Lung microvascular endothelial cell (primary cell): ENCODE measurements around the gene MAP7D2. TPM values are rescaled to one million over a fixed set of nuclear protein-coding genes. Genes with fewer than 3 reads are reported as not detected.
"Not testable (repeated sequence)": the region's sequence is repeated elsewhere in the genome, so short reads cannot be mapped to it uniquely, and the experiment has no call there.

Source experiments
- DNase-seq, 2 donors: peaks; one replicate each; pipeline versions ENCODE4 v3.0.0 to v3.0.0-alpha.2; 2010; ENCODE audit warnings: low read depth in 2 of 2
- total RNA-seq: library from RNA; depleted of rRNA; stranded (reverse); fragments of >200 nt; gene quantifications from 2 replicates; pipeline ENCODE4 v1.2.1, GENCODE V29; 2014

Gene MAP7D2
- under 0.01 TPM in 2 replicates for total RNA-seq

DNA sequence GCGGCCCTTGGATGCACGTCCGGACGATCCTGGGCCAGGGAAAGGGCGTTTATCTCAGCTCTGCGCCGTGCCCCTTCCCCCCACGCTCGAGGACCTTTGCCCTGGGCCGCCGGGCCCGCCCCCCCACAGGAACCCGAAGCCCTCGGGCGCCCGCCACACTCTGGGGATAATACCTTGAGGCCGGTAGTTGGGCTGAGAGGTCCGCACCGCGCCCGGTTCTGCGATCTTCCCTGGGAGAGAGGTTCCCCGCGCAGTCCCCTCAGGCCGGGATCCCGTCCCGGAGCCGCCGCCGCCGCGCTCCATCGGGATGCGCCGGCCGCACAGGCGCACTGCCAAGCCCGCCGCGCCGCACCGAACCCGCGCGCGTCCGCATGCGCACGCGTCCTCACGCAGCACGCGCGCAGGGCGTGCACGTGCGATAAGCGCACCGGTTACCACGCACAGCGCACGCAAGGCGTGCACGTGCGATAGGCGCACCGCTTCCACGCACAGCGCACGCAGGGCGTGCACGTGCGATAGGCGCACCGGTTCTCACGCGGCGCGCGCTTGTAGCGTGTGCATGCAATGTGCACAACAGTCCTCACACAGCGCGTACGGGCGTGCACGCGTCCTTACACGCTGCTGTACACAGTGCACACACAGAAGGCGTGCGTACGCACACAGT is at the start of gene MAP7D2:
TSS of gene MAP7D2 (minus strand) at position 331 of the 664 bp plus-strand sequence. CDS start at position 303, 28 bp downstream.
- DNase-seq, result no peak

DNA sequence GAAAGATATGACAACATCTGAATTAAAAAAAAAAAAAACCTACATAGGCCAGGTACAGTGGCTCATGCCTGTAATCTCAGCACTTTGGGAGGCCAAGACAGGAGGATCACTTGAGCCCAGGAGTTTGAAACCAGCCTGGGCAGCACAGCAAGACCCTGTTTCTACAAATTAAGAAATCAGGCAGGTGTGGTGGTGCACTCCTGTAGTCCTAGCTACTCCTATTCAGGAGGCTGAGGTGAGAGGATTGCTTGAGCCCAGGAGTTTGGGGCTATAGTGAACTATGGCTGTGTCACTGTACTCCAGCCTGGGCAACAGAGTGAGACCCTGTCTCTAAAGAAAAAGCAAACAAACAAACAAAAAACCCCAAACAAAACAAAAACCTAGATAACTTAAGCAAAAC is 45.8 kb upstream of the MAP7D2 start:
- not testable (repeated sequence) for DNase-seq

DNA sequence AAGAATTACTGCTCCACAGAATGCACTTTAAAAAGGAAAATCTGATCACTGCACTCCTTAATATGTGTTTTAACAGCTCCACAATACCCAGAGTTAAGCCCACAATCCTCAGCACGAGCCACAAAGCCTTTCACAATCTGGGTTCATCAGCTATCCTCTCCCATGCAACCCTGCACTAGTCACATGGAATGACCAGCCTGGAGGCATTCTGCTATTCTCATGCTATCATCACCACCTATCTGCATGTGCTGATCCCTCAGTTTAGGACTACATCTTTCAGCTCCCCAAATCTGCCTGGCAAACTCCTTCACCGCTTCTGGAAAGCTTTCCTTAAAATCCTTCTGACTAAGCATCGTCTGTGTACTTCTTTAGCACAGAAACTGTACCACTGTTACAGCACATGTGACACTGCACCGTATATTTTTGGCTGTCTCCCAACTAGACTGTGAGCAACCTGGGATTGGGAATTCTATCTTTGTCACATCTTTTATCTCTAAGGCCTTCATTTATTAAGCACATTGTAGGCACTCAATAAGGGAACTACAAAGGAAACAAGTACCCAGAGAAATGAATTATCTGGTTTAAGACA is 43.2 kb upstream of the MAP7D2 start:
- no peak for DNase-seq

DNA sequence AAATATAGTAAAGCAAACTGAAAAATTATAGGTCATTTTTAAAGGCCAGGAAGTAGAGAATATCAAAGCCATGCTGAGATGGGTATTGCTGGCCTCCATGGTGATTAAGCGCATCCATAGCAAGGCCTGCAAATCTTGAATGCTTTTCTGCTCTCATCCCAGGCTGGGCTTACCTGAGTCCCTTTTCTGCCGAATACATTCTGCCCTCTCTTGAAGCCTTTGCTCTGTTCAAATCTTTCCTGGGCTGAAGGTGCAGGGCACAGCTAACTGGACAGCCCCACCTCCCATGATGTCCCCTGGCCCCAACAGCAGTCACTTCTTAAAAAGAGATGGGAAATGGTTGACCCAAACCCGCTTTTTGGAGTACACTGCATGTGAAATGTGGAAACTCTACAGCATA is 35.0 kb upstream of the MAP7D2 start:
- DNase-seq, result no peak

DNA sequence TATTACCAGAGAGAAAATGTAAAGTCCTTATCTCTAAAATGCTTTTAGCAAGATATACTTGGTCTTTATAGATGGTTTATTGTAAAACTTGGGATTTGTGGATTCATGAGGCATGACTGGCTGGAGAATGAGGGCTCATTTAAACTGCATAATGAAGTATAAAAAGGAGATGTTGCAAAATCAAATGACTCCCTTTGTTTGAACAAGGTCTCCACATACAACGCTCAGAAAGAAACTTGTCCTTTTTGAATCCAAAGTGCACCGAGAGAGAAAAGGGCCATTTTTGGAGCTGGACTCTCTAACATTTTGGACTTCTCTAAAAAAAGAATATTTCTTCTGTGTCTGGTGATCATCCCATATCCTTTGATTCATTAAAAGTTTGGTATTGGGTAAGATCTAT is 32.6 kb upstream of the MAP7D2 start:
- DNase-seq, result no peak

DNA sequence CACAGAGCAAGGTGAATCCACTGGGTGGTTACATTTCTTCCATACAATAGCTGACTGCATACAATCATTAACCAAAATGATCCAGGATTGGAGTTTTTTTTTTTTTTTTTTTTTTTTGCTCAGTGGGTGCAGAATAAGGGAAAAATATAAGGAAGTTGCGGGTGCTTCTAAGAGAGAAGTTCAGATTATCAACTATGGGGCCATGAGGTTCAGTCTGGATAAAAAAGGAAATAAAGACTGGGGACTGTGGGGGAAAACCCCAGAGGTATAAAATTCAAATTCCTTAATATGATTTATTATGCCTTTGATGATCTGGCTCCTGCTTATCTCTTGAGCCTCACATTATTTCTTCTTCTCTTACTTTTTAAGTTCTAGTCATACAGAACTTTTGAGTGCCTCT is 30.9 kb upstream of the MAP7D2 start:
- no peak for DNase-seq

DNA sequence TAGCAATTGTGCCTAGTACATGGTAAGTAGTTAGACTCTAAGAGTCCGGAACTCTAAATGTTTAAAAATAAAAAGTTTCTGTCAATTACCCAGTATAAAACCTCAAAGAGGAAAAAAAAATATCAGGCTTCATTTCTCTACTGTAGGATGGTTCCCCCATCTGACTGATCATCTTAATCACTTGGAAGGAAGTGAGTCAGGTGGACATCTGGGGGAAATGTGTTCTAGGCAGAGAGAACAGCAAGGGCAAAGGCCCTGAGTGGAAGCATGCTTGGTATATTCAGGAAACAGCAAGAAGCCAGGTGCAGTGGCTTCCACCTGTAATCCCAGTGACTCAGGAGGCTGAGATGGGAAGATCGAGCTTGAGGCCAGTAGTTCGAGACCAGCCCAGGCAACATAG is 27.8 kb upstream of the MAP7D2 start:
- peak in 1 of 2 donors; percentile 92 for DNase-seq

DNA sequence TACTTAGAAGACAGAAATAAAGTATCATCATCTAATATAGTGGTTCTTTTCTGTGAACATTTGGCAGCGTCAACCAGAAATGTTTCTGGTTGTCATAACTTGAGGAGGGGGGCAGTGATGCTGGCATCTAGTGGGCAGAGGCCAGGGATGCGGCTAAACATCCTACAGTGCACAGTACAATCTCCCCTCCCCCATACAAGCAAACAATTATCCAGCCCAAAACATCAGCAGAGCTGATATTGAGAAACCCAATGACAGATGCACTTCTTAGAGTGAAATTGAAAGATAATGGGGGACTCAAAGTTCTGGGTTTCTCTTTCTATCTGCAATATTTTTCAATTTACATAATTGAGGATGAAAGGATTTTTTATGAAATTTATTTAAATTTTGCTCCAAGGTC is 26.9 kb upstream of the MAP7D2 start:
- DNase-seq, result no peak

DNA sequence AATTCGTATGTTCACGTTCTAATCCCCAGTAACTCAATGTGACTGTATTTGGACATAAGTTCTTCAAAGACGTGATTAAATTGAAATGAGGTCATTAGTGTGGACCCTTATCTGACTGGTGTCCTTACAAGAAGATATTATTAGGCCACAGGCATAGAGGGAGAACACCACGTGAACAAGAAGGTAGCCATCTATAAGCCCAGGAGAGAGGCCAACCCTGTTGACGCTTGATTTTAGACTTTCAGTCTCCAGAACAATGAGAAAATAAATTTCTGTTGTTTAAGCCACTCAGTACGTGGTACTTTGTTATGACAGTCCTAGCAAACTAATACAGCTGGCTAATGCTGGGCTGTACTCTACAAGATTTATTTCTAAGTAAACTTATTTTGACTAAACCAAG is 26.4 kb upstream of the MAP7D2 start:
- DNase-seq, result no peak

DNA sequence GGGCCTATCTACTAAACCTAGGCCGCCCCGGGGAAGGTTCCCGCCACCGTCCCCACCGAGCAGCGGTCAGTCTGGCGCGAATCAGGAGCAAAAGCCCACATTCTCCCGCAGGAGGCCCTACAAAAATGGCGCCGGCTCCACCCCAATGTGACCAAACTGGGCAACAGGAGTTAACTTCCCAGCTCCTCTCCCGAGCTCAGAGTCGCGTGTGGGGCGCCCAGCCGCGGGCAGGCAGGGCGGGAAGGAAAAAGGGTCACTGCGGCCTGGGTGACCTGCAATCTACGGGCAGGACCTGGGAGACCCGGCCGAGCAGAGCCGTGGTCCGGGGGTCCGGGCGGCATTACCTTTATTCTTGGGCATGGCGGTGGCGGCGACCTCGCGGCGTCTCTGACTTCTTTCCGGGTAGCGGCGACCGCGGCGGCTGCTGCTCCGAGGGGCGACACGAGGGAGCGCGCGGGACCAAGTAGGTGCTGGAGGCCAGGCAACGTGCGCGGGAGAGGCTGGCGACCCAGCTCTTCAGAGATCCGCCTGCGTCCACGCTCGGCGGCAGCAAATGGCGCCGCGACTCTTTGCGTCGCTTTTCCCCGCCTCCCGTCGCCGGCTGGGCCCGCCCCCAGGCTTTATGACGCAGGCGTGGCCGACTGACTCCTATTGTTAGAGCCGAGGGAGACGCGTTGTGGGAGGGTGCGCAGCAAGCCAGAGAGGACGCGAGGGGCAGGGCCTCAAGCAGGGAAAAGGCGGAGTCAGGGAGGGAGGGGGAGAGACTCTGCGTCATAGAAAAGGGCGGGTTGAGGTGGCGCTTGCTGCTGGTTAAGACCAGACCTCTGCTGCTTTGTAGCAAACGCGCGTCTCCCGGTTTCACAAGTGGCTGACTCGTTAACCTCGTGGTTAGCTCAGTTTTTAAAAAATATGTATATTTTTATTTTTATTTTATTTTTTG is 24.8 kb upstream of the MAP7D2 start, which contains the start of gene EIF1AX:
TSS of gene EIF1AX (minus strand) at position 558 of the 940 bp plus-strand sequence. CDS start at position 360, 198 bp downstream.
- DNase-seq, result peak; percentile 98 to 99

DNA sequence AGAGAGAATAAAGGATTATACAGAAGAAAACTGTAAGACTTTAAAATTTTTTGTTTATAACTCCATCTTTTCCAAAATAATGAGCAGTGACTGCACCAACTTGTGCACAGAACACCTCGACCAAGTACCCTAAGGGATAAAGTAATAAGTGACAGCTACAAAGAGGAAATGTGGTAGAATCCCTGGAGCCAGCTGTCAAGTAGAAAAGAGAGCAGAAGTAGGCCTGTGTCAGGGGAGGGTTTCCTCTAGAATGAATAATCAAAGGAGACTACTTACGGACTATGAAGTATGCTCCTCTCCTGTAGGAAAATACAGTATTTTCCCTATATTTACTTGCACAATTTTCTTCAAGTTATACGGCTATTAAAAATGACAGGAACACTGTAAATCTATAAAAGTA is 23.7 kb upstream of the MAP7D2 start:
- DNase-seq, result peak in 1 of 2 donors; percentile 17

DNA sequence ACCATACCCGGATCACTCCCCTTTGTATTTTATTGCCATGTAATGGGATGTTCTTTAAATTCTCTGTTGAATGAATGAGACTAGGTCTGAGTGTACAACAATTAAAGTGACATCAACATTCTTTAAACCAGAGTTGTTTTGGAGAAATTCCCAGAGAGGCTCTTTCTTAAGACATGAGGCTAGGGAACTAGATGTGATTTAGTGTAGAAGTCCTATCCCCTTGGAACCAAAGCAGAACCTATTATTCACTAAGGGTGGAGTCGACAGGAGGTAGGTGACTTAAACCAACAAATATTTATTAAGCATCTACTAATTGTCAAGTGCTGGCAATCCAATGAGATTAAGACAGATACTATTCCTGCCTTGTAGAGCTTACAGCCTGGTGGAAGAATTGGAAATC is 23.3 kb upstream of the MAP7D2 start:
- DNase-seq, result no peak

DNA sequence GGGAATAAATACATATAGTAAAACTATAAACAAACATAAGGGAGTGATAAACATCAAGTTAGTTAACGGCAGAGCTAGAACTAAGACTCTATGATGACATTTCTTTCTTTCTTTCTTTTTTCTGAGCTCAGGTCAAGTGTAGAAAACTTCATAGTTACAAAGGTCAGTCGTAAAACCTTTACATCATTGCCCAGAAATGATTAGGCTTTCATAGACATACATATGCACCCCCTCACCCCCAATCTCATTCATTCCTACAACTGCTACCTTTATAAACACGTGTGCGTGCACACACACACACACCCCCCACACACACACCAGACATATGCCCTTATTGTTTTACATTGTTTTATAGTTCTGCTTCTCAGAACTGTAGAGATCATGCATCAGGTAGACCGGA is 19.2 kb upstream of the MAP7D2 start:
- no peak for DNase-seq

DNA sequence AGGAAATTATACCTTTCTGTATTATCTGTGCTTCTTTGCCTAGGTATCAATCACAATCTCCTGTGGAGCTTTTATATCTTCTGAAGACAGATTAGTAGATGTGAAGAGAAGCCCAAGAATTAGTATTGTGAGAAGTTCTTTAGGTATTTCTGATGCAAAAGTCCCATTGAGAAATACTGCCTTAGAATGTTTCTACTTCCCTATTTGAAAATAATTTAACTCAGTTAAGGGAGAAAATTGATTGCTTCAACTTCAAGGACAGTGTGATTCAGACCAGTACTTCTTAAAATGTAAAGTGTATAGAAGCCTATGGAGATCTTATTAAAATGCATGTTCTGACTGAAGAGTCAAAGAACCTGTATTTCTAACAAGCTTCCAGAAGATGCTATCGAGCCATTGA is 16.0 kb upstream of the MAP7D2 start:
- DNase-seq, result no peak

DNA sequence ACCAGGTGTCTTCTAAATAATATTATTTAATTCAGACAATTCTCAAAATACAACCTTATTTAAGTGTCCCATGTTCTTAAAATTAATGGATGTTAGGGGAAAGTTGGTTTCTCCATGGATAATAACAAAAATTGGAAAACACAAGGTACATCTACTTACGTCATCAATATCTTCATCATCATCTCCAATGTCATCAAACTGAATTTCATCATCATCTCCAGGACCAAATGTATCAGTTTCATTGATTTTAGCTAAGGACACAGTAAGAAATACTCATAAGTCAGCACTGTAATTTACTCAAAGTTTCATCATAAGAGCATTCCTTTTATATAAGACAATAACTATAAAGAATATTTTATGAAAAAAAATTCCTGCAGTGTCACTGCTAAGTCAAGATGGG is 13.7 kb upstream of the MAP7D2 start:
- DNase-seq, result no peak

DNA sequence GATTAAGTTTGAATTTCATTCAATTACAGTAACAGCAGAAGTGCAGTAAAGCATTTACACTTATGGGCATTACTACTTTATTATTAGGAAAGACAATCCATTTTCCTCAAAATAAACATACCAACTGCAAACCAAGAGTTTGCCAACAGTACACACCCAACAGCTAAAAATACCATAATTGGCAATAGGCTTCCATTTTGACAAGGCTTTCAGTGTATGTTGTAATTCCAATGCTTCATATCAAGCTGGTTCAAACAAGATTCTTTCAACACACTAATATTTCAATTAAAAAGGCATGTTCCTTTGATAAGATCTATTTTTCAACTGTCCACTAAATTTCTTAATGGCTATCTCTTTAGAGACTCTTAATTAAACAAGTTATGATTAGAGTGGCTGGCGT is 12.8 kb upstream of the MAP7D2 start:
- no peak for DNase-seq

DNA sequence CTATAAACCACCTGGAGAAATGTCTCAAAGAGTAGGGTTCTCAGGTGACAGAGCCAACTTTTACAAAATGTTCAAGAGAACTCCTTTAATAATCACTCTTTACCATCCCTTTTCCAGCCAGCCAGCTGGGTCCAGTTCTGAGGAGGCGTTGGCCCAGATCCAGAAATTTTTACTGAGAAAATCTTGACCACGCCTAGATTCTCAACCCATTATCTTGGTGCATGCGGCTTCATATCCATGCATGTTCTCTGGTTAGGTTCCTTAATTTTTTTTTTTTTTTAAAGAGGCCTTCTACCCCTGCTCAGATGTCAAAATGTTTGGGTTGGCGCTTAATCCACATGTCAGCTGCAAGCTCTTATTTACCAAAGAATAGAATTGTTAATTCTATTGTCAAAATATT is 12.0 kb upstream of the MAP7D2 start:
- no peak for DNase-seq

DNA sequence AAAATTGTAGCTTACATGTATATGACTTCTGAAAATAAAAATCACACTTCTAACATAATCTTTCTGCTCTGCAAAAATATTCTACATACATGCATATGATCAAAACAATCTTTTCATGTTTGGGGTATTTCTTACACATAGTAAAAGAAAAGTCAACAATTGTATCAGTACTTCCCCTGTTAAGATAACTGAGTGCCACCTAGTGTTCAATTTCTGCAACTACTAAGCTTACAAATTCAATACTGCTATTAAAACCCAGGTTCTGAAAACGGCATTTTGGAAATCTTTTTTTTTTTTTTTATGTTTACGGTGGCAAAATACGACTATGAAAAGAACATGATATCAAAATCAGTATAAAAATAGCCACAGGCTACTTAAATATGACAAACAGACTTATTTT is 10.7 kb upstream of the MAP7D2 start:
- DNase-seq, result not testable (repeated sequence)

DNA sequence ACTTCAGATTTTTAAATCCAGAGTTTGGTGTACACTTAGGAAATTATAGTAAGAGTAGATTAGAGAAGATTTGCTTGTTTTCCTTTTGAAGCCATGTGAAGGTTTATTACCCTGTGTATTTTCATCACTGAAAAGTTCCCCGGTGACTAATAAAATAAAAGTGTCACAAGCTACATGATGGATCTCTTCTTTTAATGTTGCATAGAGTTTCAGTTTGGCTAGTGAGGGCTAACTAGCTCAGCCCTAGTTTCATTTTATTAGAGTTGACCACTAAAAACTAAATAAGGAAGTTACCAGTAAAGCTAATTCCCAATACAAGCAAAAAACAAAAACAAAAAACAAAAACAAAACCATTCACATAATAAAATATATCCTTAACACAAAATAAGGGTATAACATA is 10.1 kb upstream of the MAP7D2 start:
- not testable (repeated sequence) for DNase-seq

DNA sequence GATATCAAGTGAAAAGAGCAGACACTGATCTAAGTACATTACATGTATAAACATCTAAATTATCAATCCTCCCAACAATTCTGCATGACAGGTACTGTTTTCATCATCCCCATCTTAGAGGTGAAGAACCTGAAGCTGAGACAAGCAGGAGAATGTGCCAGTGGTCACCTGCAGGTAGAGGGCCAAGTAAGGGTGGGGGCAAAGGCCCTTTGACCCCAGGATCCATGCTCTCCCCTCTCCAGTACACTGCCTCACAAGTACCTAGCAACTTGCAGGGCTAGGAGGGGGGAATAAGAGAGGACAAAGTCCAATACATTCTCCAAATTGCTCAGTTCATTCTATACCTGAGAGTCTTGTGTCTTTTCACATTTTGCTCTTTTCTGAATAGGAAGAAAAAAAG is 8.3 kb upstream of the MAP7D2 start:
- DNase-seq, result no peak

DNA sequence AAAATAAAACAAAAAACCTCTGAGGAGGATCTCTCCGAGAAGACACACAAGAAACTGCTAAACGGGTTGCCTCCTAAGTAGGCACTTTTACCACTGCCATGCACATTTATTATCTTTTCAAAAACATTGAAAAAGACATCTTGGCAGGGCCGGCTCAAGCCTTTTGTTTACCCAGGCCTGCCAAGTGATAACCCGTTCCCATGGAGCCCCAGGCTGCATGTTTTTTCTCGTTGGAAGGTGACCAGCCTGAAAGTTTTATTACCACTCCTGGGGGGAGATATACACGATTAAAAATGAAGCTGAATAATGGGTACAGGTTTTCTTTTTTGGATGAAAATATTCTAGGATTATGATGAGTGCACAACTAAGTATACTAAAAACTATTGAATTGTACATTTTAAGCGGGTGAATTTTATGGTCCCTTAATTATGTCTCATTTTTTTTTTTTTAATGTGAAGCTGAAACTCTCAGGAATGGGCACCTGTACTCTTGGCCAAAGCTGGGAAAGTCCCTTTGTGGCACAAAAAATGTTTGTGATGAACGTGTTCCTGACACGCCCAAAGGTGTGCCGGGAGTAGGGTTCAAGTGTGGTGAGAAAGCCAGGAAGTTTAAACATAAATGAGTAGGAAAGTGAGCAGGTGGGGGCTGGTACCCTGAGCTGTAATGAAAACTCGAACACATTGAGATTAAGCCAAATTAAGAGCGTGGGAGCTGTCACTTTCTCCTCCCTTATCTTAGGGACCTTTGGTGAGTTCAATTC is 1.5 kb upstream of the MAP7D2 start:
- DNase-seq, result no peak
